K562 (cell line): Measurements from ENCODE around the gene MACROD2. TPM values are rescaled to one million over a fixed set of nuclear protein-coding genes. Genes with fewer than 3 reads are reported as not detected.

Experiments
- ATAC-seq: fragments of 200-7000 bp; cut with Tn5 transposase; 3 replicates; pipeline ENCODE4 v1.9.1; 2020; ENCODE audit warnings: moderate library complexity
- BruUV-seq: library from RNA; stranded (reverse); fragments of 400-500 nt; replicated peaks from 2 replicates; lab custom pipeline; 2021; lab: Mats Ljungman, UMichigan
- CTCF ChIA-PET: fragments of 300-600 bp; formaldehyde crosslinking; extraction: SDS; loops from one replicate; lab custom pipeline; 2021; ENCODE audit warnings: low intra/inter-chr PET ratio; lab: Yijun Ruan, JAX
- POLR2A ChIA-PET: fragments of 300-600, 350-650 bp; sonication (Branson Sonifier 250); formaldehyde crosslinking; extraction: SDS; loops from one replicate; lab custom pipeline; 2021; ENCODE audit warnings: antibody characterized with exemption, inconsistent platforms; lab: Yijun Ruan, JAX
- DNase-seq, 4 experiments: peaks; one replicate each; pipeline versions ENCODE4 v3.0.0 to v3.0.0-alpha.2; 2011 to 2018; ENCODE audit warnings: low spot score in 3 of 4, mixed read lengths in 3 of 4; ENCODE audit errors: extremely low read depth in 1 of 4
- FAIRE-seq: peaks from 2 replicates; lab custom pipeline; 2011; peaks lifted over from hg19 to GRCh38; lab: Jason Lieb, UNC
- H2AFZ ChIP-seq: 2 replicates; pipeline ENCODE4 v1.6.0; 2011; ENCODE audit warnings: low read depth, low read length, control low read depth, inconsistent platforms
- H3K27ac ChIP-seq: fragments of 200-600 bp; 3 replicates; pipeline ENCODE4 v1.8.0; 2011; ENCODE audit warnings: low read depth, mild to moderate bottlenecking, control low read depth, inconsistent platforms, low read length, moderate library complexity, mixed read lengths; ENCODE audit errors: extremely low read depth
- H3K27me3 ChIP-seq, 2 experiments: fragments of 300-600 bp in 1 of 2; 2 replicates in 1 of 2; 3 replicates in 1 of 2; pipeline versions ENCODE4 v1.6.0 to v1.8.0; 2011; ENCODE audit warnings: inconsistent platforms in 2 of 2, low read length in 2 of 2, mild to moderate bottlenecking in 1 of 2, mixed read lengths in 1 of 2, moderate library complexity in 1 of 2; ENCODE audit not compliant: control insufficient read depth in 2 of 2, insufficient read depth in 2 of 2
- H3K36me3 ChIP-seq: fragments of 300-600 bp; 3 replicates; pipeline ENCODE4 v1.8.0; 2011; ENCODE audit warnings: mild to moderate bottlenecking, low read length, inconsistent platforms; ENCODE audit not compliant: control insufficient read depth, insufficient read depth
- H3K4me1 ChIP-seq, 2 experiments: fragments of 200-600 bp in 1 of 2; replicated peaks in 1 of 2; 2 replicates in 1 of 2; 3 replicates in 1 of 2; pipeline versions ENCODE4 v1.5.1 to v1.8.0; 2011; ENCODE audit warnings: inconsistent platforms in 2 of 2, low read length in 2 of 2, mild to moderate bottlenecking in 1 of 2, mixed read lengths in 1 of 2, moderate library complexity in 1 of 2; ENCODE audit not compliant: control insufficient read depth in 2 of 2, insufficient read depth in 2 of 2
- H3K4me2 ChIP-seq: 2 replicates; pipeline ENCODE4 v1.6.1; 2011; ENCODE audit warnings: low read length, control low read depth, inconsistent platforms, mixed read lengths; ENCODE audit not compliant: insufficient read depth
- H3K4me3 ChIP-seq: fragments of 200-600 bp; sonication (generic), shearing (Covaris generic); 2 replicates; pipeline ENCODE4 v1.5.1; 2016; ENCODE audit warnings: control low read depth, inconsistent platforms
- H3K79me2 ChIP-seq: fragments of 200-600 bp; 3 replicates; pipeline ENCODE4 v1.8.0; 2011; ENCODE audit warnings: low read length, inconsistent platforms; ENCODE audit not compliant: control insufficient read depth, insufficient read depth
- H3K9ac ChIP-seq, 2 experiments: 2 replicates each; pipeline versions ENCODE4 v1.6.0 to v1.6.1; 2011; ENCODE audit warnings: low read depth in 2 of 2, low read length in 2 of 2, control low read depth in 1 of 2, inconsistent platforms in 1 of 2, mild to moderate bottlenecking in 1 of 2, mixed read lengths in 1 of 2; ENCODE audit not compliant: insufficient read depth in 1 of 2
- H3K9me1 ChIP-seq: one replicate; pipeline ENCODE4 v1.6.0; 2011; ENCODE audit warnings: inconsistent platforms, mild to moderate bottlenecking, low read length, moderate library complexity; ENCODE audit not compliant: control insufficient read depth, insufficient read depth
- H3K9me3 ChIP-seq: replicated peaks from 2 replicates; pipeline ENCODE4 v1.5.1; 2011; ENCODE audit warnings: low read depth, low read length, inconsistent platforms; ENCODE audit not compliant: control insufficient read depth, insufficient read depth
- H4K20me1 ChIP-seq: replicated peaks from 2 replicates; pipeline ENCODE4 v1.6.1; 2011; ENCODE audit warnings: low read length, inconsistent platforms, mixed read lengths; ENCODE audit not compliant: control insufficient read depth, insufficient read depth
- FOXP1 ChIP-seq: sonication (generic); formaldehyde crosslinking; IDR thresholded peaks from 2 replicates; pipeline ENCODE4 v1.8.0; 2022; ENCODE audit warnings: mild to moderate bottlenecking, missing genetic modification reagents
- JUNB ChIP-seq: fragments of 450-650 bp; formaldehyde crosslinking; conservative IDR thresholded peaks from 2 replicates; pipeline ENCODE4 v1.4.0; 2020; ENCODE audit warnings: mild to moderate bottlenecking
- LEF1 ChIP-seq: fragments of 450-650 bp; IDR thresholded peaks from 2 replicates; pipeline ENCODE4 v1.6.1; 2016; ENCODE audit warnings: mild to moderate bottlenecking
- NR1H2 ChIP-seq: sonication (generic); formaldehyde crosslinking; IDR thresholded peaks from 2 replicates; pipeline ENCODE4 v1.4.0; 2020; ENCODE audit warnings: mild to moderate bottlenecking, missing genetic modification reagents
- PHTF2 ChIP-seq: fragments of 250-450 bp; sonication (Bioruptor Pico); IDR thresholded peaks from 2 replicates; pipeline ENCODE4 v1.5.0; 2021; ENCODE audit warnings: mild to moderate bottlenecking
- TEAD1 ChIP-seq, 2 experiments: fragments of 450-650 bp in 1 of 2; sonication (generic) in 1 of 2; formaldehyde crosslinking; IDR thresholded peaks; 2 replicates each; pipeline versions ENCODE4 v1.4.0 to v1.8.0; 2020 to 2022; ENCODE audit warnings: mild to moderate bottlenecking in 2 of 2, missing genetic modification reagents in 1 of 2
- ZNF764 ChIP-seq: fragments of 250-450 bp; sonication (Bioruptor Pico); IDR thresholded peaks from 2 replicates; pipeline ENCODE4 v1.4.0; 2020; ENCODE audit warnings: low read depth, mild to moderate bottlenecking, moderate library complexity
- ZSCAN29 ChIP-seq: fragments of 450-650 bp; IDR thresholded peaks from 2 replicates; pipeline ENCODE4 v1.6.1; 2017
- in situ Hi-C: fragments of 300-500 bp; cut with MboI; formaldehyde crosslinking; loops from 4 replicates; pipeline ENCODE4 v1.15.0; 2018; ENCODE audit warnings: inconsistent platforms, mixed read lengths
- intact Hi-C: fragments of 100-400 bp; cut with micrococcal nuclease; formaldehyde crosslinking; loops from 2 replicates; pipeline ENCODE4 v1.14.2; 2022
- polyA plus RNA-seq, 8 experiments: library from polyadenylated mRNA; depleted of rRNA in 4 of 8; stranded (reverse) in 5 of 8; unstranded in 3 of 8; fragments of >200 nt; fragmentation: Nextera tagmentation in 2 of 8; fragmentation: Illumina TruSeq in 1 of 8; extraction: Ambion mirVana in 2 of 8; extraction: Trizol in 1 of 8; gene quantifications; 2 replicates each; pipeline versions ENCODE4 v1.2.1 to v1.2.3, GENCODE V29; 2011 to 2014; ENCODE audit warnings: inconsistent platforms in 1 of 8, missing spikeins in 1 of 8
- total RNA-seq, 7 experiments: library from RNA; depleted of rRNA in 6 of 7; stranded (reverse); fragments of >200 nt in 6 of 7; fragmentation: Illumina TruSeq in 2 of 7; extraction: Trizol in 2 of 7; gene quantifications; 2 replicates each; pipeline versions ENCODE4 v1.2.1 to v1.2.3, GENCODE V29; 2011 to 2021; ENCODE audit warnings: low replicate concordance in 1 of 7
- TF ChIP-seq, protein P1 (sequence below): fragments of 250-450 bp; sonication (Bioruptor Pico); IDR thresholded peaks from 2 replicates; pipeline ENCODE4 v1.8.0; 2021; ENCODE audit warnings: mild to moderate bottlenecking, moderate library complexity
- TF ChIP-seq, protein P2 (sequence below): fragments of 450-650 bp; formaldehyde crosslinking; IDR thresholded peaks from 2 replicates; pipeline ENCODE4 v1.4.0; 2020; ENCODE audit warnings: mild to moderate bottlenecking

MACROD2 gene
- total and polyA plus RNA-seq, 9 of the 15 experiments (the other 6 are each of a cell fraction or from before 2014, with no cell fraction given), result not detected

DNA sequence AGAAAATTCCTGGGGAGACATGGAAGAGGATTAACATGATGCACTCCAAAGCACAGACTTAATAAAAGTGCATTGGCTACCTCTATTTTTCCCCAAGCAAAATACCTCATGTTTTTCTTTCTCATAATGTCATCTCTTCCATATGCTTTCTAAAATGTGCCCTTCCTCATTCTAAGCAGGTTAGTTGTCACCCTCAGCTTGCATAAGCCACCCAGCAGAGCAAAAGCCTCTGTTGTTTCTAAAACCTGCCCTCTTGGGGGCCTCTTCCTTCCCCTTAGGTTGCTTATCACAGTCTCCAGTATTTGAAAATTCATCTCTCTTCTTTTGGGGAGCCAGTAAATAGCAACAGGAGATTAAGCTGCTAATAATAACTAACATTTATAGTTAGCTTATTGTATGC is 525.7 kb downstream of the MACROD2 start:
- no peak overlapping the region for H3K9ac ChIP-seq
- ATAC-seq (no peak), FAIRE-seq (no peak), DNase-seq (no peak)
- no peaks in the 10 kb centered on the region for H3K36me3 ChIP-seq
- H4K20me1 ChIP-seq, result no peaks in the 10 kb centered on the region
- no peaks in the 10 kb centered on the region for H3K9me1 ChIP-seq
- intact Hi-C loops (no loop called here), in situ Hi-C loops (no loop called here)
- no peaks in the 10 kb centered on the region for H3K9me3 ChIP-seq
- no peak for TF ChIP-seq ZNF764 (CRISPR knock-in tag)
- no peak for TF ChIP-seq ZSCAN29
- TF ChIP-seq NR1H2 (CRISPR knock-in tag), result no peak
- no peak for TF ChIP-seq TEAD1 (CRISPR knock-in tag; IDR thresholded peaks at IDR 0.05)
- TF ChIP-seq, protein P1, sequence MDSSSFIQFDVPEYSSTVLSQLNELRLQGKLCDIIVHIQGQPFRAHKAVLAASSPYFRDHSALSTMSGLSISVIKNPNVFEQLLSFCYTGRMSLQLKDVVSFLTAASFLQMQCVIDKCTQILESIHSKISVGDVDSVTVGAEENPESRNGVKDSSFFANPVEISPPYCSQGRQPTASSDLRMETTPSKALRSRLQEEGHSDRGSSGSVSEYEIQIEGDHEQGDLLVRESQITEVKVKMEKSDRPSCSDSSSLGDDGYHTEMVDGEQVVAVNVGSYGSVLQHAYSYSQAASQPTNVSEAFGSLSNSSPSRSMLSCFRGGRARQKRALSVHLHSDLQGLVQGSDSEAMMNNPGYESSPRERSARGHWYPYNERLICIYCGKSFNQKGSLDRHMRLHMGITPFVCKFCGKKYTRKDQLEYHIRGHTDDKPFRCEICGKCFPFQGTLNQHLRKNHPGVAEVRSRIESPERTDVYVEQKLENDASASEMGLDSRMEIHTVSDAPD (CRISPR knock-in tag), result no peak
- TF ChIP-seq FOXP1, result no peak
- TF ChIP-seq, protein P2, sequence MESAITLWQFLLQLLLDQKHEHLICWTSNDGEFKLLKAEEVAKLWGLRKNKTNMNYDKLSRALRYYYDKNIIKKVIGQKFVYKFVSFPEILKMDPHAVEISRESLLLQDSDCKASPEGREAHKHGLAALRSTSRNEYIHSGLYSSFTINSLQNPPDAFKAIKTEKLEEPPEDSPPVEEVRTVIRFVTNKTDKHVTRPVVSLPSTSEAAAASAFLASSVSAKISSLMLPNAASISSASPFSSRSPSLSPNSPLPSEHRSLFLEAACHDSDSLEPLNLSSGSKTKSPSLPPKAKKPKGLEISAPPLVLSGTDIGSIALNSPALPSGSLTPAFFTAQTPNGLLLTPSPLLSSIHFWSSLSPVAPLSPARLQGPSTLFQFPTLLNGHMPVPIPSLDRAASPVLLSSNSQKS (CRISPR knock-in tag), result no peak
- TF ChIP-seq JUNB (CRISPR knock-in tag), result no peak
- no peak for TF ChIP-seq PHTF2 (CRISPR knock-in tag)
- no peak for TF ChIP-seq LEF1
- BruUV-seq, result no TSS peak
- H3K27me3 ChIP-seq, result no peaks in the 10 kb centered on the region
- CTCF ChIA-PET, result no interaction called here
- no peak overlapping the region for H3K4me2 ChIP-seq
- H3K27ac ChIP-seq, result no peak overlapping the region
- no peaks in the 10 kb centered on the region for H3K4me1 ChIP-seq
- POLR2A ChIA-PET, result no interaction called here
- H2AFZ ChIP-seq, result no peak overlapping the region
- no peaks in the 10 kb centered on the region for H3K79me2 ChIP-seq
- H3K4me3 ChIP-seq, result no peak overlapping the region
